H1 (cell line): ENCODE results near the gene SLC12A2. TPM values are rescaled to one million over a fixed set of nuclear protein-coding genes. Genes with fewer than 3 reads are reported as not detected.

Source experiments
- CEBPB ChIP-seq: IDR thresholded peaks from 2 replicates; pipeline ENCODE4 v1.6.1; 2012; ENCODE audit warnings: low read depth, low read length
- CHD7 ChIP-seq: fragments of 300-600 bp; sonication (generic); IDR thresholded peaks from 2 replicates; pipeline ENCODE4 v1.7.1; 2012; ENCODE audit warnings: low read length, moderate library complexity, mild to moderate bottlenecking, inconsistent platforms; ENCODE audit not compliant: insufficient replicate concordance
- HDAC6 ChIP-seq: IDR thresholded peaks from one replicate; pipeline ENCODE4 v1.7.1; 2012; ENCODE audit warnings: low read depth, mild to moderate bottlenecking, inconsistent platforms, low read length, moderate library complexity
- polyA plus RNA-seq, 7 experiments: library from polyadenylated mRNA; depleted of rRNA in 3 of 7; stranded (reverse) in 5 of 7; unstranded in 2 of 7; fragments of >200 nt in 5 of 7; fragments of 200-250 nt in 2 of 7; gene quantifications; 1 replicate in 5 of 7; 2 replicates in 1 of 7; 4 replicates in 1 of 7; pipeline versions ENCODE4 v1.2.1 to v1.2.3, GENCODE V29; 2011 to 2013; ENCODE audit warnings: missing spikeins in 2 of 7, mixed read lengths in 2 of 7
- total RNA-seq: library from RNA; stranded (reverse); fragmentation: NEBNext Ultra II Directional; extraction: Animal tissue kit (Norgen Biotek cat#: 25700); gene quantifications from 2 replicates; pipeline ENCODE4 v1.2.1, GENCODE V29; 2021

Gene SLC12A2
- total and polyA plus RNA-seq, 2 of the 8 experiments (the other 6 are each of a cell fraction or from before 2014, with no cell fraction given): 2.6 to 16.2 TPM

- TF ChIP-seq HDAC6: no peak
- TF ChIP-seq CHD7: no peak
- TF ChIP-seq CEBPB: no peak
These were observed 46.6 kb upstream of the SLC12A2 start (continued) for GRCh38 chr5:128036950-128037349.
